HG02938 (cell line): ENCODE data around the gene EML1.

Experiments used
- ATAC-seq: cut with Tn5 transposase; IDR thresholded peaks from one replicate; pipeline ENCODE4 v1.9.1; 2021; ENCODE audit warnings: mild to moderate bottlenecking, moderate library complexity; ENCODE audit not compliant: unreplicated experiment

EML1 gene

GRCh38 chr14:99793213-99794150 lies at the start of gene EML1:
Gene EML1, plus strand, starts transcription at chr14:99793413. Its CDS starts 64 bp downstream, at chr14:99793477.
- ATAC-seq = peak; percentile 71

GRCh38 chr14:99744199-99744872 lies 48.9 kb upstream of the EML1 start:
- ATAC-seq = no peak

GRCh38 chr14:99744873-99745224 lies 48.4 kb upstream of the EML1 start:
- ATAC-seq = no peak

GRCh38 chr14:99745307-99745951 lies 47.8 kb upstream of the EML1 start:
- no peak for ATAC-seq

- ATAC-seq = no peak
Observed at GRCh38 chr14:99747167-99747566, 46.0 kb upstream of the EML1 start.

GRCh38 chr14:99747582-99748330 lies 45.5 kb upstream of the EML1 start:
- no peak for ATAC-seq

- no peak for ATAC-seq
Observed at GRCh38 chr14:99748529-99748928, 44.7 kb upstream of the EML1 start.

GRCh38 chr14:99749142-99749541 lies 44.1 kb upstream of the EML1 start:
- ATAC-seq = no peak

- ATAC-seq = no peak
Observed at GRCh38 chr14:99749763-99750715, 43.2 kb upstream of the EML1 start.

- no peak for ATAC-seq
Observed at GRCh38 chr14:99750746-99751450, 42.3 kb upstream of the EML1 start.

- ATAC-seq = no peak
Observed at GRCh38 chr14:99751539-99752485, 41.4 kb upstream of the EML1 start.

GRCh38 chr14:99752486-99753121 lies 40.6 kb upstream of the EML1 start:
- ATAC-seq = no peak

GRCh38 chr14:99753225-99754140 lies 39.7 kb upstream of the EML1 start:
- ATAC-seq = no peak

- ATAC-seq = no peak
Observed at GRCh38 chr14:99754141-99755067, 38.8 kb upstream of the EML1 start.

- no peak for ATAC-seq
Observed at GRCh38 chr14:99755068-99755405, 38.2 kb upstream of the EML1 start.
